ENCODE results near the gene SGSH. TPM values are rescaled to one million over a fixed set of nuclear protein-coding genes. Genes with fewer than 3 reads are reported as not detected.
"Not testable (repeated sequence)": the region's sequence is repeated elsewhere in the genome, so short reads cannot be mapped to it uniquely, and the experiment has no call there.

The SGSH gene
- total RNA-seq, 1 experiment from 2014 or later: 13.6 TPM

DNA sequence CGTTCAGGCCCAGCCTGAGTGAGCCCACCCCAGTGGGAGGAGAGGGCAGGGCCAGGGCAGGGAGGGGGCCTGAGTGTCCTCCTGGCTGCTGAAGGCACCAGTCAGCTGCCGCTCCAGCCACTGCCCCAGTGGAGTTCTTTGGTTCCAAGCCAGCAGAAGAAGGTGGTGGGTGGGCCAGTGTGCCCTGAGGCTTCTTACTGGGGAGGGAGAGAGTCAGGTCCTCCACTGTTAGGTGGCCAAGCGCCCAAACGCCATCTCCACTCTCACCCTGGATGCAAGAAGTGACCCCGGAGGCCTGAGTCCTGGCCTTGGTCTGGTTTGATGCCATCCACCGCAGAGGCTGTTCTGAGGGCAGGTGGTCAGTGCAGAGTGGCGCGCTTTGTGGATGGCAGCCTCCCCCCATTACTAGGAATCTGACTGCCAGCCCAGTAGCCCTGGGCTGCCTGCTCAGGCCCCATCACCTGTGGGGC lies 42.7 kb upstream of the SGSH start:
- no peaks in the 10 kb centered on the region for H3K9me2 ChIP-seq (replicated peaks; ENCODE audit: insufficient read depth, low read length)
- H3K27me3 ChIP-seq (ENCODE audit: low read length): 0 out of 2 replicates have a peak, but pooled peaks cover 2% of the 10 kb centered on the region
- peaks cover 53% of the 10 kb centered on the region for H3K4me1 ChIP-seq (ENCODE audit: low read length)
- H3K36me3 ChIP-seq (ENCODE audit: insufficient read depth, low read length): no peaks in the 10 kb centered on the region
- DNase-seq: no peak
- no peak overlapping the region for H3K4me3 ChIP-seq (ENCODE audit: low read length)
- no peak overlapping the region for H3K27ac ChIP-seq (ENCODE audit: low read length)
- no peak overlapping the region for H3K9ac ChIP-seq (ENCODE audit: low read length)
- no peak overlapping the region for H3K4me2 ChIP-seq (ENCODE audit: low read depth, low read length, poor library complexity, severe bottlenecking)
- H3K79me2 ChIP-seq (ENCODE audit: low read length): no peaks in the 10 kb centered on the region
- H4K20me1 ChIP-seq (ENCODE audit: insufficient read depth, low read depth, low read length): peaks cover 27% of the 10 kb centered on the region; the same call in 1 of the 2 replicates
- H3K9me3 ChIP-seq (ENCODE audit: low read length): no peaks in the 10 kb centered on the region
- H2AFZ ChIP-seq (ENCODE audit: low read length): no peak overlapping the region

DNA sequence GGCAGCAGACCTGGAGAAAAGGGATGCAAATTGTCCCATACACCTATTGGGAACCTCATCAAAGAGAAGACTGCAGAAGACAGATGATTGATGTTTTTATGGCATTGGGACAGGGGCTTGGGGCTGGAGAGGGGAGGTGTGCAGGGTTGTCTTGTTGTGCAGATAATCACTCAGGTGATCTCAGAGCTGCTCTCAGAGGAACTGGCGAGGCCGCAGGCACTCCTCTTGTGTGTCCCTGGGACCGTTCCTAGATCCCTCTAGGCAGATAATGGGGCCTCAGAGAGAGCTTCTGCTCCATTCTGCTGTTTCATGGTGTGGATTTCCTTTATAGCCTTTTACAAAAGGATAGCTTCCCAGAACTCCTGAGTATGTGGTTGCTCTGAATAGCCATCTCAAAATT lies 42.2 kb upstream of the SGSH start:
- Histone ChIP-seq H3K27ac (ENCODE audit: low read length) (no peak overlapping the region), H3K27me3 (ENCODE audit: low read length) (0 out of 2 replicates have a peak, but pooled peaks cover 2% of the 10 kb centered on the region), H2AFZ (ENCODE audit: low read length) (no peak overlapping the region), H3K9me3 (ENCODE audit: low read length) (no peaks in the 10 kb centered on the region), H3K79me2 (ENCODE audit: low read length) (no peaks in the 10 kb centered on the region), H3K9me2 (replicated peaks; ENCODE audit: insufficient read depth, low read length) (no peaks in the 10 kb centered on the region), H3K4me1 (ENCODE audit: low read length) (peaks cover 53% of the 10 kb centered on the region), H3K36me3 (ENCODE audit: insufficient read depth, low read length) (no peaks in the 10 kb centered on the region), H3K4me3 (ENCODE audit: low read length) (peak overlapping the region; percentile 88; the same call in 1 of the 2 replicates), H3K4me2 (ENCODE audit: low read depth, low read length, poor library complexity, severe bottlenecking) (peak overlapping the region; percentile 98), H3K9ac (ENCODE audit: low read length) (peak overlapping the region; percentile 89), H4K20me1 (ENCODE audit: insufficient read depth, low read depth, low read length) (peaks cover 27% of the 10 kb centered on the region; the same call in 1 of the 2 replicates)
- no peak for DNase-seq

DNA sequence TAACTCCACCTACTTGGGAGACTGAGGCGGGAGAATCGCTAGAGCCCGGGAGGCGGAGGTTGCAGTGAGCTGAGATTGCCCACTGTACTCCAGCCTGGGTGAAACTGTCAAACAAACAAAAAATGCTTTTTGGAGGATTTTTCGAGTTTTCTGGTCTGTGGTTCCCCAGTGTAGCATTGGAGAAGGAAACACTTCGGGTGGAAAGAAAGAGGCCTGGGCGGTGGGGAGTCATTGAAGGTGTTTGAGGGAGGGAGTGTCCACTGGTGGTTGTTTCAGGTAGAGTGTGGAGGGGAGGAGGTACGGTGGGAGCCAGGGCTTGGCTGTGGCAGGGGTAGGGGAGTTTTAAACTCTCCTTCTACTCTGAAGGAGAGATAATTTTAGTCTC lies 41.8 kb upstream of the SGSH start:
- Histone ChIP-seq H3K27ac (ENCODE audit: low read length) (no peak overlapping the region), H3K4me3 (ENCODE audit: low read length) (peak overlapping the region; percentile 88), H4K20me1 (ENCODE audit: insufficient read depth, low read depth, low read length) (peaks cover 27% of the 10 kb centered on the region; the same call in 1 of the 2 replicates), H3K27me3 (ENCODE audit: low read length) (0 out of 2 replicates have a peak, but pooled peaks cover 2% of the 10 kb centered on the region), H3K4me2 (ENCODE audit: low read depth, low read length, poor library complexity, severe bottlenecking) (peak overlapping the region; percentile 98), H3K4me1 (ENCODE audit: low read length) (peaks cover 53% of the 10 kb centered on the region), H3K9ac (ENCODE audit: low read length) (peak overlapping the region; percentile 89), H3K9me3 (ENCODE audit: low read length) (no peaks in the 10 kb centered on the region), H2AFZ (ENCODE audit: low read length) (no peak overlapping the region), H3K79me2 (ENCODE audit: low read length) (no peaks in the 10 kb centered on the region), H3K9me2 (replicated peaks; ENCODE audit: insufficient read depth, low read length) (no peaks in the 10 kb centered on the region), H3K36me3 (ENCODE audit: insufficient read depth, low read length) (no peaks in the 10 kb centered on the region)
- no peak for DNase-seq

DNA sequence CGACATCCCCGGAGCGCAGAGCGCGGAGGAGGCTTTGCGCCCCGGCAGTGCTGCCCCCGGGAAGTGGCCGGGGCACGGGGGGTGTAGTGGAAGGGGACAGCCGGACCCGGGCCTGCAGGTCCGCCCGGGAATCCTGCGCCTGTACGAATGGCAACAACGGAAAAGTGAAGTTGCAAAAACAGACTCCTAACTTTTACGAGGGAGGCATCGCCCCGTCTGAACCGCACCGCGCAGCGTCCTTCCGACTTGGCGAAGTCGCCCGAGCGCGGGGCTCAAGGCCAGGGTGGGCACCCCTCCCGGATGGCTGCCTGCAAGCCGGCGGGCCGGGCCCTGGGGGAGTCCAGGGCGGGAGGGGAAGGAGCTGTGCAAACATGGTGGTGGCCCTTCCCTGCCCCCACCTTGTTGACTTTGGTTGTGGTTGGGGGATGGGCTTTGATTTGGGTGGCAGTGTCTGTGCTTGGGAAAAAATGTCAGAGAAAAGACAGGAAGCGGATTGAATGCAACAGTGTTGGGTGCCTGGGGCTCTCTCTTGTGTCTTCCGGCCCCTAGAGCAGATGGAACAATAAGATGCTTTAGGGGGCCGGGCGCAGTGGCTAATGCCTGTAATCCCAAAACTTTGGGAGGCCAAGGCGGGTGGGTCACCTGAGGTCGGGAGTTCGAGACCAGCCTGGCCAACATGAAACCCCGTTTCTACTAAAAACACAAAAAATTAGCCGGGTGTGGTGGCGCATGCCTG lies 41.2 kb upstream of the SGSH start:
- Histone ChIP-seq H3K4me3 (ENCODE audit: low read length) (peak overlapping the region; percentile 88), H3K27ac (ENCODE audit: low read length) (no peak overlapping the region), H3K4me1 (ENCODE audit: low read length) (peaks cover 53% of the 10 kb centered on the region), H3K79me2 (ENCODE audit: low read length) (no peaks in the 10 kb centered on the region), H3K27me3 (ENCODE audit: low read length) (0 out of 2 replicates have a peak, but pooled peaks cover 2% of the 10 kb centered on the region), H3K9me2 (replicated peaks; ENCODE audit: insufficient read depth, low read length) (no peaks in the 10 kb centered on the region), H3K9ac (ENCODE audit: low read length) (peak overlapping the region; percentile 89), H2AFZ (ENCODE audit: low read length) (peak overlapping the region; percentile 54), H4K20me1 (ENCODE audit: insufficient read depth, low read depth, low read length) (peaks cover 27% of the 10 kb centered on the region; the same call in 1 of the 2 replicates), H3K9me3 (ENCODE audit: low read length) (no peaks in the 10 kb centered on the region), H3K4me2 (ENCODE audit: low read depth, low read length, poor library complexity, severe bottlenecking) (peak overlapping the region; percentile 98), H3K36me3 (ENCODE audit: insufficient read depth, low read length) (no peaks in the 10 kb centered on the region)
- DNase-seq: peak; percentile 50

DNA sequence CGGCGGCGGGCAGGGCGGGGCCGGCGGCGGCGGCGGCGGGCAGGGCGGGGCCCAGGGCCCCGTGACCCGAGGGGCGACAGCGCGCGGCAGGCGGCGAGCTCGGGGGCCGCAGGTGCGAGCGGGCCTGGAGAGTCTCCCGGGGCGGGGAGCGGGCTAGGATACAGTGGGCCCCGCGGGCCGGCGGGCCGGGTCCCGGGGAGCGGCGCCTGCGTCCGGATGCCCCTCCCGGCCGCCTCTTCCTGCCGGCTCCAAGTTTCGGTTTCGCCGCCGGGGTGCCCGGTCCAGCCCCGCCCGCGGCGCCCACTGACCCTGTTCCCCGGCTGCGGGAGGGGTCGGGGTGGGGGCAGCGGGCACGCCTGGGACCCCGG lies 40.6 kb upstream of the SGSH start, which contains the start of gene RNF213:
RNF213 (plus strand) TSS at position 62 of the 368 bp plus-strand sequence. CDS start 2,830 bp downstream, outside the sequence.
- Histone ChIP-seq H3K27ac (ENCODE audit: low read length) (no peak within 1 kb of the TSS), H3K9ac (ENCODE audit: low read length) (peak within 1 kb of the TSS; percentile 89), H4K20me1 (ENCODE audit: insufficient read depth, low read depth, low read length) (peaks cover 27% of the 10 kb centered on the region; the same call in 1 of the 2 replicates), H3K27me3 (ENCODE audit: low read length) (0 out of 2 replicates have a peak, but pooled peaks cover 2% of the 10 kb centered on the region), H3K9me3 (ENCODE audit: low read length) (no peaks in the 10 kb centered on the region), H3K4me3 (ENCODE audit: low read length) (peak within 1 kb of the TSS; percentile 88), H3K4me1 (ENCODE audit: low read length) (peaks cover 53% of the 10 kb centered on the region), H3K9me2 (replicated peaks; ENCODE audit: insufficient read depth, low read length) (no peaks in the 10 kb centered on the region), H3K4me2 (ENCODE audit: low read depth, low read length, poor library complexity, severe bottlenecking) (peak within 1 kb of the TSS; percentile 98), H3K36me3 (ENCODE audit: insufficient read depth, low read length) (no peaks in the 10 kb centered on the region), H2AFZ (ENCODE audit: low read length) (peak within 1 kb of the TSS; percentile 54), H3K79me2 (ENCODE audit: low read length) (no peaks in the 10 kb centered on the region)
- peak; percentile 47 for DNase-seq

DNA sequence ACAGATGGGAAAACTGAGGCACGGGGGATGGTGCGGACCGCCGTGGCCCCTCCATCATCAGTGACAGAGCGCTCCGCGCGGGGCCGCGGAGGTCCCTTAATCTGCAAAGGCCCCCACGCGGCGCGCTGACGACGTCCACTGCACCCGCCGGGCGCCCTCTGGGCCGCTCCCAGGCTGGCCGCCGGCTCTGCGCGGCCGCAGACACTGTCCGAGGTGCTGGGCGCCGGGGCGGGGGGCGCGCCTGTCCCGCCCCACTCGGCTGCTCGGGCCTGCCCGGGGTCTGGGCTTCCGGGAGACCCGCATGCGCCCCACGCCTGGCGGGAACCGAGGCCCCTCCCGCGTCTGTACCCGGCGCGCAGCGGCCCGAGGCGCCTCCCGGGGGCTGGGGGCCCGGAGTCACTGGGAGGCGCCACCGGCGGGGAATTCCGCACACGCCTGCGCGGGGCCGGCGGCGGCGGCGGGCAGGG lies 40.0 kb upstream of the SGSH start:
- H3K4me1 ChIP-seq (ENCODE audit: low read length): peaks cover 53% of the 10 kb centered on the region
- peak overlapping the region; percentile 30; the same call in 1 of the 2 replicates for H3K4me3 ChIP-seq (ENCODE audit: low read length)
- DNase-seq: no peak
- peaks cover 21% of the 10 kb centered on the region; the same call in 1 of the 2 replicates for H4K20me1 ChIP-seq (ENCODE audit: insufficient read depth, low read depth, low read length)
- no peaks in the 10 kb centered on the region for H3K9me2 ChIP-seq (replicated peaks; ENCODE audit: insufficient read depth, low read length)
- H3K9me3 ChIP-seq (ENCODE audit: low read length): no peaks in the 10 kb centered on the region
- H3K27ac ChIP-seq (ENCODE audit: low read length): no peak overlapping the region
- H3K4me2 ChIP-seq (ENCODE audit: low read depth, low read length, poor library complexity, severe bottlenecking): peak overlapping the region; percentile 32
- H2AFZ ChIP-seq (ENCODE audit: low read length): no peak overlapping the region
- no peaks in the 10 kb centered on the region for H3K36me3 ChIP-seq (ENCODE audit: insufficient read depth, low read length)
- H3K9ac ChIP-seq (ENCODE audit: low read length): peak overlapping the region; percentile 39; the same call in 1 of the 2 replicates
- 0 out of 2 replicates have a peak, but pooled peaks cover 2% of the 10 kb centered on the region for H3K27me3 ChIP-seq (ENCODE audit: low read length)
- no peaks in the 10 kb centered on the region for H3K79me2 ChIP-seq (ENCODE audit: low read length)

DNA sequence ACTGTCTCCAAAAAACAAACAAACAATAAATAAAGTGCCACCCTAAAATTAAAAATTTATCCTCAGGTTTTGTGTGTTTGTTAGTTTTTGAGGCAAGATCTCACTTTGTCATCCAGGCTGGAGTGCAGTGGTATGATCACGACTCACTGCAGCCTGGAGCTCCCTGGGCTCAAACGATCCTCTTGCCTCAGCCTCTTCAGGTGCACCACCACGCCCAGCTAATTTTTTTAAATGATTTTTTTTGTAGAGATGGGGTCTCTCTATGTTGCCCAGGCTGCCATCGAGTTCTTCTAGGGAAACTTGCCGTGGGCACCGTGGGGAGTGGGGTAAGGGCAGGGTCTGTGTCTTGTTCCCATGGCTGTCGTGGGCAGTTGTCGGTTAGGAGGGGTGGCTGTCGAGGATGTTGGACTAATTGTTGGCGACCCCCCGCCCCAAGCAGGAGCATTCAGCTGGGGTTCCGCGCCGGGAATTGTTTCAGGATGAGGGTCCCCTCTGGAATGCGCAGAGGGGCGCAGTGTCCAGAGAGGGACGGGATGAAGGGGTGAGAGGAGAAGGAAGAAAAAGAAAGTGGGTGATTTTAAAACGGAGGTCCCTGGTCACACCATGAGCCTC lies 39.4 kb upstream of the SGSH start:
- H3K4me3 ChIP-seq (ENCODE audit: low read length): no peak overlapping the region
- DNase-seq: no peak

DNA sequence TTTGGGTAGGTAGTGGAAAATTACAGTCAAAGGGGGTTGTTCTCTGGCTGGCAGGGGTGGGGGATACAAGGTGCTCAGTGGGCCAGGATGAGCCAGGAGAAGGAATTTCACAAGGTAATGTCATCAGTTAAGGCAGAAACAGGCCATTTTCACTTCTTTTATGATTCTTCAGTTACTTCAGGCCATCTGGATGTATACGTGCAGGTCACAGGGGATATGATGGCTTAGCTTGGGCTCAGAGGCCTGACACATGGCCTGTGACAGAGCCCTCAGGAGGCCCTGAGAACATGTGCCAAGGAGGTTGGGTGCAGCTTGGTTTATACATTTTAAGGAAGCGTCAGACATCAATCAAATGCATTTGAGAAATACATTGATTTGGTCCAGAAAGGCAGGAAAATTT lies 38.2 kb upstream of the SGSH start:
- H3K9ac ChIP-seq (ENCODE audit: low read length); H3K4me3 ChIP-seq (ENCODE audit: low read length); H3K36me3 ChIP-seq (ENCODE audit: insufficient read depth, low read length); H2AFZ ChIP-seq (ENCODE audit: low read length); H3K27me3 ChIP-seq (ENCODE audit: low read length); H3K9me3 ChIP-seq (ENCODE audit: low read length); H3K79me2 ChIP-seq (ENCODE audit: low read length); H3K9me2 ChIP-seq (replicated peaks; ENCODE audit: insufficient read depth, low read length): not testable (repeated sequence)
- Histone ChIP-seq H3K27ac (ENCODE audit: low read length) (peak overlapping the region; percentile 74), H3K4me2 (ENCODE audit: low read depth, low read length, poor library complexity, severe bottlenecking) (peak overlapping the region; percentile 22), H3K4me1 (ENCODE audit: low read length) (peaks cover 42% of the 10 kb centered on the region), H4K20me1 (ENCODE audit: insufficient read depth, low read depth, low read length) (peaks cover 13% of the 10 kb centered on the region; the same call in 1 of the 2 replicates)
- peak; percentile 52 for DNase-seq

More for the DNA sequence above, 39.4 kb upstream of the SGSH start:
- Histone ChIP-seq H3K27ac (ENCODE audit: low read length) (peak overlapping the region; percentile 74; the same call in 1 of the 2 replicates), H3K9ac (ENCODE audit: low read length) (0 out of 2 replicates have a peak overlapping the region, but pooled peaks have one; percentile 39), H4K20me1 (ENCODE audit: insufficient read depth, low read depth, low read length) (peaks cover 21% of the 10 kb centered on the region; the same call in 1 of the 2 replicates), H3K27me3 (ENCODE audit: low read length) (0 out of 2 replicates have a peak, but pooled peaks cover 2% of the 10 kb centered on the region), H3K9me2 (replicated peaks; ENCODE audit: insufficient read depth, low read length) (no peaks in the 10 kb centered on the region), H3K4me1 (ENCODE audit: low read length) (peaks cover 53% of the 10 kb centered on the region), H2AFZ (ENCODE audit: low read length) (no peak overlapping the region), H3K79me2 (ENCODE audit: low read length) (no peaks in the 10 kb centered on the region), H3K36me3 (ENCODE audit: insufficient read depth, low read length) (no peaks in the 10 kb centered on the region), H3K4me2 (ENCODE audit: low read depth, low read length, poor library complexity, severe bottlenecking) (peak overlapping the region; percentile 32), H3K9me3 (ENCODE audit: low read length) (no peaks in the 10 kb centered on the region)
